Spleen (tissue), 11 donors: ENCODE results near the gene PGLYRP2. TPM values are rescaled to one million over a fixed set of nuclear protein-coding genes. Genes with fewer than 3 reads are reported as not detected.
"Not testable (repeated sequence)": the region's sequence is repeated elsewhere in the genome, so short reads cannot be mapped to it uniquely, and the experiment has no call there.

Source experiments
- DNase-seq: peaks from one replicate; pipeline ENCODE4 v3.0.0-alpha.2; 2020
- H3K27ac ChIP-seq, 8 donors: fragments of 200-600 bp; sonication (generic) in 7 of 8; 1 replicate in 4 of 8; 2 replicates in 4 of 8; pipeline versions ENCODE4 v1.5.0 to v1.8.0; 2016 to 2021; ENCODE audit warnings: inconsistent platforms in 4 of 8, mild to moderate bottlenecking in 4 of 8, moderate library complexity in 1 of 8
- H3K27me3 ChIP-seq, 7 donors: fragments of 200-600 bp; sonication (generic) in 6 of 7; replicated peaks in 1 of 7; 1 replicate in 4 of 7; 2 replicates in 3 of 7; pipeline versions ENCODE4 v1.5.0 to v1.8.0; 2016 to 2021; ENCODE audit warnings: inconsistent platforms in 3 of 7, mild to moderate bottlenecking in 1 of 7
- H3K36me3 ChIP-seq, 6 donors: fragments of 200-600 bp; sonication (generic) in 5 of 6; 1 replicate in 4 of 6; 2 replicates in 2 of 6; pipeline versions ENCODE4 v1.5.0 to v1.8.0; 2016 to 2021; ENCODE audit warnings: inconsistent platforms in 2 of 6
- H3K4me1 ChIP-seq, 6 donors: fragments of 200-600 bp; sonication (generic) in 5 of 6; 1 replicate in 3 of 6; 2 replicates in 3 of 6; pipeline versions ENCODE4 v1.5.0 to v1.8.0; 2016 to 2021; ENCODE audit warnings: inconsistent platforms in 3 of 6
- H3K4me3 ChIP-seq, 8 donors: fragments of 200-600 bp; sonication (generic) in 7 of 8; 1 replicate in 4 of 8; 2 replicates in 4 of 8; pipeline versions ENCODE4 v1.5.0 to v1.8.0; 2016 to 2021; ENCODE audit warnings: inconsistent platforms in 4 of 8, mild to moderate bottlenecking in 4 of 8, moderate library complexity in 2 of 8
- H3K9me3 ChIP-seq, 8 donors: fragments of 200-600 bp; sonication (generic) in 7 of 8; 1 replicate in 4 of 8; 2 replicates in 4 of 8; pipeline versions ENCODE4 v1.5.0 to v1.8.0; 2016 to 2021; ENCODE audit warnings: inconsistent platforms in 4 of 8
- CTCF ChIP-seq, 11 experiments: fragments of 200-600 bp in 7 of 11; fragments of 450-650 bp in 4 of 11; sonication (generic) in 4 of 11; IDR thresholded peaks in 8 of 11; conservative IDR thresholded peaks in 3 of 11; 1 replicate in 7 of 11; 2 replicates in 4 of 11; pipeline versions ENCODE4 v1.4.0 to v1.8.0; 2016 to 2021; ENCODE audit warnings: antibody characterized with exemption in 11 of 11, inconsistent platforms in 4 of 11, mild to moderate bottlenecking in 1 of 11
- POLR2A ChIP-seq, 3 donors: fragments of 450-650 bp; IDR thresholded peaks; one replicate each; pipeline ENCODE4 v1.5.1; 2017; ENCODE audit warnings: antibody characterized with exemption in 3 of 3, mild to moderate bottlenecking in 1 of 3
- POLR2AphosphoS5 ChIP-seq, 3 donors: sonication (generic); formaldehyde crosslinking; IDR thresholded peaks; one replicate each; pipeline ENCODE4 v1.5.1; 2017; ENCODE audit warnings: antibody characterized with exemption in 3 of 3
- WGBS, 5 donors: extraction: QIAGEN DNeasy Blood & Tissue Kit in 3 of 5; methylation state at CpG; one replicate each; pipeline versions ENCODE4 v1.1.5 to v1.1.7; 2013 to 2018; 5-methylcytosine and 5-hydroxymethylcytosine counted together
- intact Hi-C: fragments of 100-400 bp; cut with DNase I; formaldehyde crosslinking; loops from one replicate; pipeline ENCODE4 v1.15.0; 2023; ENCODE audit warnings: low total_unique reads
- polyA plus RNA-seq, 3 donors: library from polyadenylated mRNA; stranded (reverse); fragments of 200-250 nt; gene quantifications; one replicate each; pipeline ENCODE4 v1.2.1, GENCODE V29; 2013
- total RNA-seq, 7 donors: library from RNA; depleted of rRNA in 3 of 7; stranded (reverse); fragments of >200 nt in 3 of 7; fragmentation: NEBNext Ultra II Directional in 4 of 7; extraction: Animal tissue kit (Norgen Biotek cat#: 25700) in 4 of 7; gene quantifications; one replicate each; pipeline versions ENCODE4 v1.1.0 to v1.2.1, GENCODE V29; 2016 to 2021
- donor health status: healthy with polysubstance abuse.
- donor health status: DM: no; HTN: no; CAD: no; lungs with moderate emphysema.
- donor health status: DM: no; HTN: no; CAD: no.
- donor health status: Bipolar disorder and iron deficiency.
- donor health status: healthy.
- donor health status: DM: no; HTN: no; CAD: no.
- donor health status: DM: yes; HTN: yes; CAD: no.

PGLYRP2 gene
- total and polyA plus RNA-seq, 10 donors: 0.02 to 0.16 (median 0.08) TPM; not detected in 6

- Histone ChIP-seq H3K4me3 (no peak overlapping the region), H3K4me1 (peaks cover 0 to 6% (median 0%) of the 10 kb centered on the region in 6 donors), H3K27ac (no peak overlapping the region), H3K27me3 (peaks cover 0 to 22% (median 0%) of the 10 kb centered on the region in 7 donors), H3K36me3 (no peaks in the 10 kb centered on the region), H3K9me3 (peaks cover 0 to 9% (median 0%) of the 10 kb centered on the region in 8 donors)
- no peak for DNase-seq
- intact Hi-C loops: no loop called here
- WGBS, 5 donors: 74 to 92% (median 83%) methylated on average over 4 of the region's 4 CpGs
- no peak for TF ChIP-seq POLR2AphosphoS5 (IDR thresholded peaks at IDR 0.05)
- TF ChIP-seq CTCF (IDR thresholded peaks at IDR 0.05 in 8 of 11, conservative IDR thresholded peaks at IDR 0.05 in 3 of 11): no peak
- no peak for TF ChIP-seq POLR2A (IDR thresholded peaks at IDR 0.05)
Observed at GRCh38 chr19:15475169-15475568, 4.1 kb downstream of the PGLYRP2 start.

DNA sequence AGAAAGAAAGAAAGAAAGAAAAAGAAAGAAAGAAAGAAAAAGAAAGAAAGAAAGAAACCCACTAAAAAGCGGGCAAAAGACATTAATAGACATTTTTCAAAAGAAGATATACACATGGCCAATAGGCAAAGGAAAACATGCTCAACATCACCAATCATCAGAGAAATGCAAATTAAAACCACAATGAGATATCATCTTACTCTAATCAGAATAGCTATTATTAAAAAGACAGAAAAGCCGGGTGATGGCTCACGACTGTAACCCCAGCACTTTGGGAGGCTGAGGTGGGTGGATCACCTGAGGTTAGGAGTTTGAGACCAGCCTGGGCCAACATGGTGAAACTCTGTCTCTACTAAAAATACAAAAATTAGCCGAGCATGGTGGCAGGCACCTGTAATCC, 5.5 kb downstream of the PGLYRP2 start:
- WGBS, 5 donors: 62 to 74% (median 65%) methylated on average over 4 of the region's 4 CpGs
- DNase-seq, H3K27ac ChIP-seq, H3K9me3 ChIP-seq, H3K4me3 ChIP-seq, intact Hi-C loops, H3K36me3 ChIP-seq: not testable (repeated sequence)
- peaks cover 0 to 35% (median 13%) of the 10 kb centered on the region in 7 donors for H3K27me3 ChIP-seq
- H3K4me1 ChIP-seq: peaks cover 3 to 20% (median 13%) of the 10 kb centered on the region in 6 donors

DNA sequence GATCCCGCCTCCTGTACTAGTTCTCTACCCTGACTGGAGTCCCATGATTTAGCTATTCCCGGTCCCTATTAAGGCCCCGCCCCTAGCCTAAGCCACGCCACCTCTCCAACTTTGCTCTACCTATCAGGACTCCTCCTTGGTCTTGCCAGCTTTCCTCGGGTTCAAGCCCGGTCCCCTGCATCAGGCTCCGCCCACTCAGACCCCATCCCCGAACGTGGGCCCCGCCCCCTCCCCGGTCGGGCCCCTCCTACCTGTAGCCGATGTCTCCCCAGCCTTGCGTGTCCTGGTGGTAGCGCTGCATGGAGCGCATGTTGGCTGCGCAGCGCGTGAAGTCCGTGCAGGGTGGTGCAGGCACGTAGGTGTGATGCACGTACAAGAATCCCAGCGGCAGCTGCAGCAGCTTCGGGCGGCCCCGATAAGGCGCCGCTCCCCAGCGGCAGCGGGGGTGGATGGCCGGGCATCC, 7.6 kb downstream of the PGLYRP2 start:
- H3K9me3 ChIP-seq: peaks cover 0 to 9% (median 0%) of the 10 kb centered on the region in 8 donors
- H3K4me3 ChIP-seq: no peak overlapping the region
- peaks cover 0 to 45% (median 18%) of the 10 kb centered on the region in 7 donors for H3K27me3 ChIP-seq
- H3K27ac ChIP-seq: no peak overlapping the region
- 60 to 72% (median 67%) methylated on average over 20 to 31 of the region's 31 CpGs for WGBS, 5 donors
- no peaks in the 10 kb centered on the region for H3K36me3 ChIP-seq
- H3K4me1 ChIP-seq: peaks cover 9 to 38% (median 22%) of the 10 kb centered on the region in 6 donors
- DNase-seq: no peak
- intact Hi-C loops: no loop called here
- no peak for TF ChIP-seq POLR2AphosphoS5 (IDR thresholded peaks at IDR 0.05)
- no peak for TF ChIP-seq POLR2A (IDR thresholded peaks at IDR 0.05)
- no peak for TF ChIP-seq CTCF (IDR thresholded peaks at IDR 0.05 in 8 of 11, conservative IDR thresholded peaks at IDR 0.05 in 3 of 11)

DNA sequence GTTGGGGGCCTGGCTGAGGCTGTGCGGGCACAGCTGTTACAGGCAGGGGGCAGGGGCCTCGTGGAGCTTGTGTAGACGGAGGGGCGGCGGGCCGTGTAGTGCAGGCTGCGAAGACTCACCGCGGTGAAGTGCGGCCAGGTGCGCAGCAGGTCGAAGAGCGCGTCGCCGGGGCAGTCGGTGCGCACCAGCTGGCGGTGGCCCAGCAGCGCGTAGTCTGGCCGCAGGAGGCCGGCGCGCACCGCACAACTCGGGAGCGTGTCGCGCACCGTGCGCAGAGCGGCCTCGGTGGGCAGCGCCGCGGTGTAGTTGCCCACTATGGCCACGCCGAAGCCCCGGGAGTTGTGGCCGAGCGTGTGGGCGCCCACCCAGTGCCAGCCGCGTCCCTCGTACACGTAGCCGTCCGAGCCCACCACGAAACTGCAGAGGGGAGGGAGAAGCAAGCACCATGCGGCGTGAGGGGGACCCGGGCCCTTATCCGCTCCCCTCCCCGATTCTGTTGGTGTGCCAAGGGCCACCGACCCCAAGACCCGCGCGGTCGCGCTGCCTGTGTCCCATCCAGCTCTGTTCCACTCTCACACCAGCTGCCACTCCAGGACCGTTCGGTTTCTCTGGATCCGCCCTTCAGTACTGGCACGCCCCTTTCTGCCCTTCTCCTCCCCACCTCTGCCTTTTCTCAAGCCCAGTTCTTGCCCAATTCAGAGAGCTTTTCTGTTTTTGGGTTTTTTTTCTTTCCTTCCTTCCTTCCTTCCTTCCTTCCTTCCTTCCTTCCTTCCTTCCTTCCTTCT, 9.6 kb downstream of the PGLYRP2 start:
- peaks cover 9 to 57% (median 38%) of the 10 kb centered on the region in 6 donors for H3K4me1 ChIP-seq
- peaks cover 0 to 45% (median 18%) of the 10 kb centered on the region in 7 donors for H3K27me3 ChIP-seq
- H3K36me3 ChIP-seq: no peaks in the 10 kb centered on the region
- no peaks in the 10 kb centered on the region for H3K9me3 ChIP-seq
- peak; percentile 81 for DNase-seq
- WGBS, 5 donors: 2 to 13% (median 5%) methylated on average over 25 to 65 of the region's 65 CpGs
- peak overlapping the region; percentile 6 to 71 (median 39) for H3K4me3 ChIP-seq
- TF ChIP-seq POLR2A (IDR thresholded peaks at IDR 0.05) (no peak), POLR2AphosphoS5 (IDR thresholded peaks at IDR 0.05) (peak in 1 of 3 donors; percentile 42), CTCF (IDR thresholded peaks at IDR 0.05 in 8 of 11, conservative IDR thresholded peaks at IDR 0.05 in 3 of 11) (peak in 1 of 11 experiments; percentile 3)
- peak overlapping the region in 3 of 8 donors; percentile 51 to 73 (median 54) for H3K27ac ChIP-seq
- intact Hi-C loops: no loop called here
